ENCODE results near the gene CENPS. TPM values are rescaled to one million over a fixed set of nuclear protein-coding genes. Genes with fewer than 3 reads are reported as not detected.

CENPS gene
- total and polyA plus RNA-seq, 2 donors (not counting 1 experiment from before 2014, with no cell fraction given) = 10.2 to 11.9 TPM

Other genes with a start within 250 kb of the CENPS start
- gene KIF1B, start 219.9 kb upstream of the CENPS start, total RNA-seq = 19.5 and 34.3 TPM in 2 replicates
- 23.4 and 23.6 TPM in 2 replicates for gene KIF1B, start 219.9 kb upstream of the CENPS start, polyA plus RNA-seq
- 135 and 158 TPM in 2 replicates for gene PGD, start 31.4 kb upstream of the CENPS start, total RNA-seq
- gene PGD, start 31.4 kb upstream of the CENPS start, polyA plus RNA-seq = 121 and 179 TPM in 2 replicates
- gene CORT, start 19.6 kb downstream of the CENPS start, total RNA-seq = 0.17 TPM in 1 of 2 replicates, not detected in the other
- gene CORT, start 19.6 kb downstream of the CENPS start, polyA plus RNA-seq = not detected in 2 replicates
- gene DFFA, start 42.1 kb downstream of the CENPS start, total RNA-seq = 32.1 and 33.5 TPM in 2 replicates
- 27.8 and 34.2 TPM in 2 replicates for gene DFFA, start 42.1 kb downstream of the CENPS start, polyA plus RNA-seq
- gene PEX14, start 44.5 kb downstream of the CENPS start, total RNA-seq = 8.2 and 11.4 TPM in 2 replicates
- 10.3 and 14.4 TPM in 2 replicates for gene PEX14, start 44.5 kb downstream of the CENPS start, polyA plus RNA-seq